Spleen (tissue), 11 donors: ENCODE measurements around the gene ATP9A. TPM values are rescaled to one million over a fixed set of nuclear protein-coding genes. Genes with fewer than 3 reads are reported as not detected.
A peak's percentile ranks its signal among the peaks of the same experiment; 100 is the strongest.

Source experiments
- DNase-seq: peaks from one replicate; pipeline ENCODE4 v3.0.0-alpha.2; 2020
- H3K27ac ChIP-seq, 8 donors: fragments of 200-600 bp; sonication (generic) in 7 of 8; 1 replicate in 4 of 8; 2 replicates in 4 of 8; pipeline versions ENCODE4 v1.5.0 to v1.8.0; 2016 to 2021; ENCODE audit warnings: inconsistent platforms in 4 of 8, mild to moderate bottlenecking in 4 of 8, moderate library complexity in 1 of 8
- H3K27me3 ChIP-seq, 7 donors: fragments of 200-600 bp; sonication (generic) in 6 of 7; replicated peaks in 1 of 7; 1 replicate in 4 of 7; 2 replicates in 3 of 7; pipeline versions ENCODE4 v1.5.0 to v1.8.0; 2016 to 2021; ENCODE audit warnings: inconsistent platforms in 3 of 7, mild to moderate bottlenecking in 1 of 7
- H3K36me3 ChIP-seq, 6 donors: fragments of 200-600 bp; sonication (generic) in 5 of 6; 1 replicate in 4 of 6; 2 replicates in 2 of 6; pipeline versions ENCODE4 v1.5.0 to v1.8.0; 2016 to 2021; ENCODE audit warnings: inconsistent platforms in 2 of 6
- H3K4me1 ChIP-seq, 6 donors: fragments of 200-600 bp; sonication (generic) in 5 of 6; 1 replicate in 3 of 6; 2 replicates in 3 of 6; pipeline versions ENCODE4 v1.5.0 to v1.8.0; 2016 to 2021; ENCODE audit warnings: inconsistent platforms in 3 of 6
- H3K4me3 ChIP-seq, 8 donors: fragments of 200-600 bp; sonication (generic) in 7 of 8; 1 replicate in 4 of 8; 2 replicates in 4 of 8; pipeline versions ENCODE4 v1.5.0 to v1.8.0; 2016 to 2021; ENCODE audit warnings: inconsistent platforms in 4 of 8, mild to moderate bottlenecking in 4 of 8, moderate library complexity in 2 of 8
- H3K9me3 ChIP-seq, 8 donors: fragments of 200-600 bp; sonication (generic) in 7 of 8; 1 replicate in 4 of 8; 2 replicates in 4 of 8; pipeline versions ENCODE4 v1.5.0 to v1.8.0; 2016 to 2021; ENCODE audit warnings: inconsistent platforms in 4 of 8
- CTCF ChIP-seq, 11 experiments: fragments of 200-600 bp in 7 of 11; fragments of 450-650 bp in 4 of 11; sonication (generic) in 4 of 11; IDR thresholded peaks in 8 of 11; conservative IDR thresholded peaks in 3 of 11; 1 replicate in 7 of 11; 2 replicates in 4 of 11; pipeline versions ENCODE4 v1.4.0 to v1.8.0; 2016 to 2021; ENCODE audit warnings: antibody characterized with exemption in 11 of 11, inconsistent platforms in 4 of 11, mild to moderate bottlenecking in 1 of 11
- POLR2A ChIP-seq, 3 donors: fragments of 450-650 bp; IDR thresholded peaks; one replicate each; pipeline ENCODE4 v1.5.1; 2017; ENCODE audit warnings: antibody characterized with exemption in 3 of 3, mild to moderate bottlenecking in 1 of 3
- POLR2AphosphoS5 ChIP-seq, 3 donors: sonication (generic); formaldehyde crosslinking; IDR thresholded peaks; one replicate each; pipeline ENCODE4 v1.5.1; 2017; ENCODE audit warnings: antibody characterized with exemption in 3 of 3
- WGBS, 5 donors: extraction: QIAGEN DNeasy Blood & Tissue Kit in 3 of 5; methylation state at CpG; one replicate each; pipeline versions ENCODE4 v1.1.5 to v1.1.7; 2013 to 2018; 5-methylcytosine and 5-hydroxymethylcytosine counted together
- intact Hi-C: fragments of 100-400 bp; cut with DNase I; formaldehyde crosslinking; loops from one replicate; pipeline ENCODE4 v1.15.0; 2023; ENCODE audit warnings: low total_unique reads
- polyA plus RNA-seq, 3 donors: library from polyadenylated mRNA; stranded (reverse); fragments of 200-250 nt; gene quantifications; one replicate each; pipeline ENCODE4 v1.2.1, GENCODE V29; 2013
- total RNA-seq, 7 donors: library from RNA; depleted of rRNA in 3 of 7; stranded (reverse); fragments of >200 nt in 3 of 7; fragmentation: NEBNext Ultra II Directional in 4 of 7; extraction: Animal tissue kit (Norgen Biotek cat#: 25700) in 4 of 7; gene quantifications; one replicate each; pipeline versions ENCODE4 v1.1.0 to v1.2.1, GENCODE V29; 2016 to 2021
- donor health status: healthy with polysubstance abuse.
- donor health status: DM: no; HTN: no; CAD: no; lungs with moderate emphysema.
- donor health status: DM: no; HTN: no; CAD: no.
- donor health status: Bipolar disorder and iron deficiency.
- donor health status: healthy.
- donor health status: DM: no; HTN: no; CAD: no.
- donor health status: DM: yes; HTN: yes; CAD: no.

ATP9A gene
- total and polyA plus RNA-seq, 10 donors: 0.37 to 11.5 (median 7.6) TPM

GRCh38 chr20:51668947-51669346 lies 99.2 kb downstream of the ATP9A start:
- H3K9me3 ChIP-seq: no peaks in the 10 kb centered on the region
- DNase-seq: peak; percentile 11
- no peak overlapping the region for H3K4me3 ChIP-seq
- no peaks in the 10 kb centered on the region for H3K27me3 ChIP-seq
- H3K27ac ChIP-seq: no peak overlapping the region
- peaks cover 0 to 14% (median 0%) of the 10 kb centered on the region in 6 donors for H3K4me1 ChIP-seq
- TF ChIP-seq POLR2A (IDR thresholded peaks at IDR 0.05) (no peak), CTCF (IDR thresholded peaks at IDR 0.05 in 8 of 11, conservative IDR thresholded peaks at IDR 0.05 in 3 of 11) (no peak), POLR2AphosphoS5 (IDR thresholded peaks at IDR 0.05) (no peak)
- H3K36me3 ChIP-seq: peaks cover 0 to 35% (median 0%) of the 10 kb centered on the region in 6 donors
- 86 to 96% (median 91%) methylated on average over 7 of the region's 7 CpGs for WGBS, 5 donors
- intact Hi-C loops: no loop called here

DNA sequence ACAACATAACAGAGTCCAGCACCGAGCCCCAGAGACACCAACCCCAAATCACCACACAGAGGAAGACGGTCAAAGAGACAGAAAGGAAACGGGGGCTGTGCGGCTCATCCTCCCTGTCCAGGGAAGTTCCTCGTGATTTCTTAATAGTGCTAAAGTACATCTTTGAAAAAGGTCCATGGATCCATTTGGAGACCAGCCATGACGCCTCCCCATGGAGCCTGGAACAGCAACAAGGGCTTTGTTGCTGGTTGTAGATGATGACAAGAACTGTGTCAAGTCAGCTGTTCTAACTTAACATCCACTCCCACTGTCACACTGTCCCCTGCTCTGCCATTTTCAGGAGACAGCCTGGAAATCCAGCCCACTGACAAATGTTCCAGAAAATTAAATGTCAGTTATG lies 99.7 kb downstream of the ATP9A start:
- Histone ChIP-seq H3K27me3 (no peaks in the 10 kb centered on the region), H3K4me3 (no peak overlapping the region), H3K27ac (no peak overlapping the region), H3K9me3 (no peaks in the 10 kb centered on the region), H3K4me1 (peaks cover 0 to 14% (median 0%) of the 10 kb centered on the region in 6 donors), H3K36me3 (peaks cover 0 to 31% (median 0%) of the 10 kb centered on the region in 6 donors)
- DNase-seq: peak; percentile 37
- TF ChIP-seq POLR2A (IDR thresholded peaks at IDR 0.05) (no peak), POLR2AphosphoS5 (IDR thresholded peaks at IDR 0.05) (no peak), CTCF (IDR thresholded peaks at IDR 0.05 in 8 of 11, conservative IDR thresholded peaks at IDR 0.05 in 3 of 11) (no peak)
- 68 to 83% (median 75%) methylated on average over 6 of the region's 6 CpGs for WGBS, 5 donors
- intact Hi-C loops: no loop called here

DNA sequence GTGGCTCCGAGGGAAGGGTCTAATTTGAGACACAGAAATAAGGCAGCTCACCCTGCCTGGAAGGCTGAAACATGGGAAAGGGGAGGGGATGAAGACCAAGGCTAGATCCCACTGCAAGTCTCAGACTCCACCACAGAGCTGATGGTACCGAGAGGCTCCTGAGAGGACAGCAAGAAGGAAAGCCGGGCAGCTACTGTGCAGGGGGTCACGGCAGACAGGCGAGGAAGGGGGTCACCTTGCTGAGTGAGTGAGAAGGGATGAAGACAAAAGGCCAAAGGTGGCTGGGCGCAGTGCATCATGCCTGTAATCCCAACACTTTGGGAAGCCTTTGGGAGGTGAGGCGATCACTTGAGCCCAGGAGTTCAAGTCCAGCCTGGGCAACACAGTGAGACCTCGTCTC lies 100.7 kb downstream of the ATP9A start:
- TF ChIP-seq POLR2AphosphoS5 (IDR thresholded peaks at IDR 0.05) (no peak), POLR2A (IDR thresholded peaks at IDR 0.05) (no peak), CTCF (IDR thresholded peaks at IDR 0.05 in 8 of 11, conservative IDR thresholded peaks at IDR 0.05 in 3 of 11) (no peak)
- 88 to 93% (median 90%) methylated on average over 8 of the region's 8 CpGs for WGBS, 5 donors
- no peak overlapping the region for H3K27ac ChIP-seq
- peaks cover 0 to 28% (median 0%) of the 10 kb centered on the region in 6 donors for H3K36me3 ChIP-seq
- H3K9me3 ChIP-seq: no peaks in the 10 kb centered on the region
- intact Hi-C loops: no loop called here
- peaks cover 0 to 21% (median 0%) of the 10 kb centered on the region in 6 donors for H3K4me1 ChIP-seq
- H3K4me3 ChIP-seq: no peak overlapping the region
- H3K27me3 ChIP-seq: no peaks in the 10 kb centered on the region
- DNase-seq: peak; percentile 51

- intact Hi-C loops: no loop called here
- Histone ChIP-seq H3K4me3 (no peak overlapping the region), H3K27ac (no peak overlapping the region), H3K27me3 (no peaks in the 10 kb centered on the region), H3K4me1 (peaks cover 0 to 26% (median 1%) of the 10 kb centered on the region in 6 donors), H3K9me3 (no peaks in the 10 kb centered on the region), H3K36me3 (peaks cover 0 to 28% (median 0%) of the 10 kb centered on the region in 6 donors)
- peak; percentile 4 for DNase-seq
- WGBS, 5 donors: 28 to 50% (median 33%) methylated on average over 8 of the region's 8 CpGs
- TF ChIP-seq POLR2A (IDR thresholded peaks at IDR 0.05): no peak
- TF ChIP-seq CTCF (IDR thresholded peaks at IDR 0.05 in 8 of 11, conservative IDR thresholded peaks at IDR 0.05 in 3 of 11): no peak
- no peak for TF ChIP-seq POLR2AphosphoS5 (IDR thresholded peaks at IDR 0.05)
Measured at GRCh38 chr20:51667002-51667408, 101.2 kb downstream of the ATP9A start.
